Activated T-cell treated with anti-CD3 and anti-CD28 coated beads for 24 hours (primary cell): Measurements from ENCODE around the gene HDAC4.

ENCODE experiments used
- DNase-seq: peaks from one replicate; pipeline ENCODE4 v3.0.0-alpha.2; 2020; ENCODE audit warnings: low read depth

HDAC4 gene

DNA sequence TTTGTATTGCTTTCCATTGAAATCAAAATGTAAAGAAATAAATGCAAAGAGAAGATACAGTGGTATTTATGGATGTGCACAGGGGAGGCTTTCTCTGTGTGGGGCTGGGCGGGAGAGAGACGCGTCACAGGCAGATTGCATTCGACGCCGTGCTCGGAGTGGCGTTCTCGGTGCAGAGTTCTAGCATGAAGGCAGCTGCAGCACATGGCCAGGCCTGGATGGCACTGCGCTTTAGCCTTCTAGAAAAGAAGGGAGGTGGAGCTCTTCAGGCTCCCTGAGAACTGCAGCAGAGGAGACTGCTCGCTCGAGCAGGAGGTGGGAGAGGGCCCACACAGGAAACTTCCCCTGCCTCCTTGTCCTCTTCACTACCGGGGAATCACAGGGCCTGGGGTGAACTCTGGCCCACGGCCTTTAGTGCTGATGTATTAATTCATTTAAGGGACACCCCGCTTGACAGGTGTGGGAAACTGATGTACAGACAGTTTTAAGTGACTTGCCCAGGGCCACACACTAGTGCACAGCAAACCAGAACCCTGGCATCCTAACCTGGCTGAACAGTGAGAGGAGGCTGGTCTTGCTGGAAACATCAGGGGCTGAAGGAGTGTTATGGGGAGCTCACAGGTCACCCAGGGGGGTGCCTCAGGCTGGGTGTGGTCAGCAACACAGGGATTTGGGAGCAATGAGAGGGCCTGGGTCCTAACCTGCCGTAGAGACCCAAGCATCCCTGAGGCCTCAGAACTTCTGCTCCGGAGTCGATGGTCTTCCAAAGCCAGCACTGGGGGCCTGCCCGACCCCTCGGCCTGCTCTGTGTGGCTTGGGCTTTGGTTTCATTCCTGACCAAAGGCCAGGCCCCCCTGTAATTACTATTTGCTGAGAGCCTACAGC lies 199.9 kb downstream of the HDAC4 start:
- DNase-seq: no peak

DNA sequence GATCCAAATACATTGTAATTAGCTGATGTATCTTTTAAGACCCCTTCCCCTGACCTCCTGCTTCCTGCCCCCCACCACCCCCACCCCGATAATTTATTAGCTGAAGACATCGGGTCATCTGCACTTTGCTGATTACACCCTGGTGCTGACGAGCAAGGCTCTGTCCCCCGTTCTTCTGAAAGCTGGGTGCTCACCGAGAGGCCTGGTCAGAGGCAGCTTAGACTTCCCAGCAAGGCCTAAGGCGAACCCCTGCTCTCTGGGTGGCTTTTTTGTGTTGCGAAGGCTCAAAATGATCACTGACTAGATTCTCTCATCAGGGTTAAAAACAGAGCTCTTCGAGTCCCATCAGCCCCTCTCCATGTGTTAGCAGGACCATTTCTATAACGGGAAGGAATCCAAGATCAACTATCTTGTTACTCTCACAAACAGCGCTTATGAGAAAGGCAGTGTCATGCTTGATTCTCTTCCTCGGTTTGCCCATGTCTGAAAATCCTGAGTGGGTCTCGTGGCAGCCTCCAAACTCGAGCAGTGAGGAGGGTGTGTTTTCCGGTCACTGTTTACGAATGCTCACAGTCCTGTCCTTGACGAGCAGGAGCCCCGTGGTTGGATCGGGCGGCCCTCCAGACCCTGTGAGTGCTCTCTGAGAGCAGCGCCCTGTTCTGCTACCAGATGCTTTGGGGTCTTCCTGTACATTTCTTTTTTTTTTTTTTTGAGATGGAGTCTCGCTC lies 201.6 kb downstream of the HDAC4 start:
- DNase-seq: no peak

DNA sequence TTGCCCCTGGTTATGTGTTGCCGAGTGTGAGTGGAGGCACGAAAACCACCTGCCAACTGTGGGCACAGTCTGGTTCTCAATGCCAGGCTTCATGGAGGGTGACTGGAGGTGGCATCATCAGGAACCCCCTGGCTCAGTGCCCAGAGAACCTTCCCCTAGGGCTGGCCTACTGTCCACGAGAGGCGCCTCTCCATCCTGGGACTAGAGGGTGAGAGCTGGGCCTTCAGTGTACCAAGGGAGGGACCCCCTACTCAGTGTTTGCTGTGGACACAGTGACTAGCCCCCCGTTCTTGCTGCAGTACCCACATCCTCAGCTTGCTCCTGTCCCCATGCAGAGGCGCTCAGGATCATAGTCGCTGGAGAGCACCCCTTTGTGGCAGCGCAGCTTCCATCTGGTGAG lies 202.6 kb downstream of the HDAC4 start:
- no peak for DNase-seq

DNA sequence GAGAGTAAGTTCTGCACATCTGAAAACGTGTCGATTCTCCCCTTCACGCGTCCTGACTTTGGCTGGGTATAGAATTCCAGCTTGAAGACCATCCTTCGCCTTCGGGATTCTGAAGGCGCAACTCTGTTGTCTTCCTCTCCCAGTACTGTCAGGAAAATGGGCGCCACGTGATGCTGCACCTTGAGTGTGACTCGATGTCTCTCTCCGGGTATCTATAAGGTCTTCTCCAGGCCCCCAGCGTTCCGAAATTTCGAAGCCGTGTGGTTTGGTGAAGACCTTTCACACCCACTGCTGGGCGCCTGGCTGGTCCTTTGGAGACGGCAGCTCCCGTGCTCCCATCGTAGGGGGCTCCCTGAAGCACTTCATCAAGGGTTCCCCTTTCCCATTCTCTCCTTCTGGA lies 203.7 kb downstream of the HDAC4 start:
- no peak for DNase-seq

DNA sequence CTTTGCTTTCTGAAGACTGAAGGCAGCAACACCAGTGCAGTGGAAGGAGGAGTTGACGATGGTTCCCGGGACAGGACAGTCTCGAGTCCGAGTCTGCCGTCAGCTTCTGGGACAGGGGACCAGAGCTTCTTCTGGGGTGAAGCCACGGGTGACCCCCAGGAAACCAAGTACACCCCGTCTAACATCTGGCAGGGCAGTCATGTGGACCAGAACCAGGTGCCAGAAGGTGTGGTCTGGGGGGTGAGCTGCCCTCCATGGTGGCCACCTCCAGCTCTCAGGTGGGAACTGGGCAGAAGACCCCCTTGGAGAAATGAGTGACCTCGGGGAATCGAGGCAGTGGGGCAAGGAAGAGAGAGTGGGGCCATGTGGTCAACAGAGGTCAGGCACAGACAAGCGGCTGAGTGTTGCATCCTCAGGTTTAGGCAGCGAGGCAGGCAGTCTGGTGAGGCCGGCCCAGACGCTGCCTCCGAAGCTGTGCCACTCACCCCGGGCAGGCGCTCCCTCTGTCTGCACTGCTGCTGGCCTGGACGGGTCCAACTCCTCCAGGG lies 204.3 kb downstream of the HDAC4 start:
- no peak for DNase-seq

DNA sequence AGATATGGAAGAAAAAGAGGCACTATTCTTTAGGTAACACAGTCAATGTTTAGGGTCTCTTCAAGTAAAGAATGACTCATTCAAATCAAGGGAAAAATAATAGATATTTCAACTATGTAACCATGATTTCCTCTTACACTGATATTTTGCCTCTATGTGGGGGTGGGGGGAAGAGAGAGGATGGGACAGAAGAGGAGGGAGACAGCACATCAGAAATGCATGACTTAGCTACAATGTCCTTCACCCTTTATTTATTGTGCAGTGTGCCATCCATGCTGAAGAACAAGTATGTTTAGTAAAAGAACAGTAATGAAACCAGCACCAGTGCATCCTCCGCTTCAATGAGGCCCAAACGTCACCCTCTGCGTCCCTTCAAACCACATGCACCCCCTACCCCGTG lies 204.8 kb downstream of the HDAC4 start:
- no peak for DNase-seq

DNA sequence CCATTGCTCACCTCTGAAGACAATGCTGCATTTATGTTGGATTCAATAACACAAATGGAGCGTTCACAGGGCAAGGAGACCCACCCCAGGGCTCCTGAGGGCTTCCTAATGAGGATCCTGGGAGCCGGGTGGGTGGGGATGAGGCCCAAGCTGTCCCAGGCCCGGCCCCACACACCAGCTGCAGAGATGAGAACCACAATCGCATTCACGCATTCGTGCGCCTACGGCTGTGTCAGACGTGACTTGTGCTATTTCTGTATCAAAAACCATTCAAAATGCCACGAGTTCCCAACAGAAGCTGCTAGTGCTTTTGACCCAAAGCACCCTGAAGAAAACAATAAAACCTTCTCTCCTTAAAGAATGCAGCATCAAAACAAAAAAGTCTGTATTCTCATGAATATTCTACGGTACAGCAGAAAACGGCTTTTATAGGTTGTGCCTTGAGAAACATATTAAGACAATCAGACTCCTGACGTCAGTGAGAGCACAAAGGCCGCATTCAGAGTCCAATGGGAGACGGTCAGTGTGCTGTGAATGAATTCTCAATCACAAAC lies 205.4 kb downstream of the HDAC4 start:
- DNase-seq: no peak

DNA sequence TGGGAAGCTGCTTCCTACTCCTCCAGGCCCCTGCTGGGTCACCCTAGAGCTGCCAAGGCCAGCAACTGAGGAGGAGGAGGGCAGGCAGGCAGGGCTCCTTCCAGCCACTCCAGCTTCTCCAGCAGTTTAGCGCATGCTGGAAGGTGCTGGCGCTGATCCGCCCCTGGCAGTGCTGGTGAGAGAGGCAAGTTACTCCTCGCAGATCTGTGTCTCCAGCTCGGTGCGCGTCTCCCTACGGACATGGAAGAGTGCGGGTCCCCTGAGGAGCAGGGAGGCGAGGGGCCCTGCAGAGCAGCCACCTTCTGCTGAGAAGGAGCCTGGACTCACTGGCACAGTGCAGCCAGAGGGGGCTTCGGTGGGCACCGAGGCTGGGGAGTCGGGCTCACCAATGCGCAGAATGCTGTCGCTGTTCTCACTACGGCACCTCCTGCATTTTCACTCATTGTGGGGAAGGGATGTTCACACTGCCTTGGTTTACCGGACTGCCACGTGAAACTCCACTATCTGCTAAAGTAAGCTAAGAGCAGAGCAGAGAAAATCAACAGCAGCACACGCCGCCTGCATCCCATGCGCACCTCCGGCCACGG lies 206.0 kb downstream of the HDAC4 start:
- no peak for DNase-seq

DNA sequence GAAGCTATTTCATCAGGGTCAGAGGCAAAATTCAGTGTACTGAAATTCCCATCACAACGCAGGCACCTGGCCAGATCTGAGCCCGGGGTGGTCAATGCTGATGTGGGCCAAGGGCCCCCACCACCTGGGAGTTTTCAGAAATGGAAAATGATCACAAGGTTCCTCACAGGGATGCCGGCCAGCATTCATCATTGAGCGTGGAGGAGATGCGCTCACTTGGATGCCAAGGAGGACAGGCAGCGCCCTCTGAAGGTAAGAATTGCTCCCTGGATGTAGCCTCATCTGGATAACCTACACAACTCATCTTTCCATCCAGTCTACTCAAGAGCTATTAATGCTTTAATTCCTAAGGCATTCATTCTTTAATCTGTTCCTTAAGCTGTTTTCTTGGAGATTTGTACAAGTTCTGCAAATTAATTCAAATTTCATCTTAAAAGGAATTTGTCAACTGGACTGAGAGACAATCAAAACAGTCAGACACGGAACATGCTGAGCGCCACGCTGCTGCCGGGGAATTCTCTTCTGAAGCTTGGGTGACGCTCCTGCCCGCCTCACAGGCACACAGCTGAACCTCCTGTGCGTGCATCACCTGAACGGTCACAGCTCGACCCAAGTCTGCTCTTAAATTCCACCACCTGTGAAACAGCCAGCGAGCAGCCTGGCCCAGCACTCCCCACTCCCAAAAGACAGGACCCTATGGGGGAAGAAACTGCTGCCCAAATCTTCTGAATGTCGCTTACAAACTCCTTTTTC lies 206.7 kb downstream of the HDAC4 start:
- DNase-seq: no peak

DNA sequence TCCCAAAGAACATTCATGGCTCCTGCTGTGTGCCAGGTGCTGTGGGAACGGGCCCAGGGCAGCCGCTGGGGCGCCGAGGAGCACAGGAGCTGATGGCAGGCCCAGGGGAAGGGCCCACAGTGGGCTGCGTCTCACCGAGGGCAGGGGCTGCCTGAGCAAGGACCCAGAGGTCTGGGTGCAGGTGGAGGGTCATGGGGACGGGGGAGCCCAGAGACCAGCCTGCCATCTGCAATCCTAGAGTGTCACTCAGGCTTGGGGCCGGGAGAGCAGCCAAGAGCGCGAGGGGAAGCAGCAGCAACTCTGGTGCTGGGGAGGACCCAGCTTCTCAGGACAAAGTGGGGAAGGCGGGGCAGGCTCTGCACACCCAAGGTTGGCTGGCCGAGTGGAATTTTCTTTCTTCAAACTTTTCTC lies 207.4 kb downstream of the HDAC4 start:
- no peak for DNase-seq

DNA sequence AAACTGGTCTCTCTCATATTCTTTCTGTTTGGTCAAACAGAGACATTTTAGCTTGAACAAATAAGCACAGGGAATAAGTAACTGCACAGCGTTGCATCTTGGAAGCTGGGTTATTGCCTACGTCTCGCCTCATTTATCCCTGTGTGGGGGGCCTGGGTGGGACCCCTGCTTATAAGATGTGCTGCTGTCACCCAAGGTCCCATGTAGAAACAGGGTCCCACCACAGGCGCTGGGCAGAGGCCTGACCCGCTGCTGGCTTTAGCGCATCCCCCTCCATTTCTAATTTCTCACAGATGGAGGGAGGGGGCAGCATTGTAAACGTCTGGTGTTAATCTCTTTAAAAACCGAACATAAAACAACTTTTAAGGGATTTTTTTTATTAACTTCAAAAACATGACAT lies 207.8 kb downstream of the HDAC4 start:
- no peak for DNase-seq

DNA sequence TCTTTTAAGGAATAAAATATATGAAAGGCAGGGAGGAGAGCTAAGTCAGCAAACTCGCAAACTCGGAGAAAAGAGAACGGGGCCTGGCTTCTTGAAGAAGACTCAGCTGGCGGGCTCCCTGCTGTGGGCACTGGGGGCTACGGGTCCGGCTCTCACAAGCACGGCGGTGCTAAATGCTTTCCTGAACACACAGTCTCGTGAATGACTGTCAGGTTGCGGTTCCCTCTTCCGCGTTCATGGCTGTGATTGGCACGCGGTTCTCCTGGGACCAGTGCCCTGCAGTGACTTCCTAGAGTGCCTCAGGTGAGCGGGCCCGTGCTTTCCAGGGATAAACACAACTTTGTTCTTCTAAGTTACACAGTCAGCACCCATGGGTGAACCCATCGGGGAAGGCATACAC lies 208.4 kb downstream of the HDAC4 start:
- no peak for DNase-seq

DNA sequence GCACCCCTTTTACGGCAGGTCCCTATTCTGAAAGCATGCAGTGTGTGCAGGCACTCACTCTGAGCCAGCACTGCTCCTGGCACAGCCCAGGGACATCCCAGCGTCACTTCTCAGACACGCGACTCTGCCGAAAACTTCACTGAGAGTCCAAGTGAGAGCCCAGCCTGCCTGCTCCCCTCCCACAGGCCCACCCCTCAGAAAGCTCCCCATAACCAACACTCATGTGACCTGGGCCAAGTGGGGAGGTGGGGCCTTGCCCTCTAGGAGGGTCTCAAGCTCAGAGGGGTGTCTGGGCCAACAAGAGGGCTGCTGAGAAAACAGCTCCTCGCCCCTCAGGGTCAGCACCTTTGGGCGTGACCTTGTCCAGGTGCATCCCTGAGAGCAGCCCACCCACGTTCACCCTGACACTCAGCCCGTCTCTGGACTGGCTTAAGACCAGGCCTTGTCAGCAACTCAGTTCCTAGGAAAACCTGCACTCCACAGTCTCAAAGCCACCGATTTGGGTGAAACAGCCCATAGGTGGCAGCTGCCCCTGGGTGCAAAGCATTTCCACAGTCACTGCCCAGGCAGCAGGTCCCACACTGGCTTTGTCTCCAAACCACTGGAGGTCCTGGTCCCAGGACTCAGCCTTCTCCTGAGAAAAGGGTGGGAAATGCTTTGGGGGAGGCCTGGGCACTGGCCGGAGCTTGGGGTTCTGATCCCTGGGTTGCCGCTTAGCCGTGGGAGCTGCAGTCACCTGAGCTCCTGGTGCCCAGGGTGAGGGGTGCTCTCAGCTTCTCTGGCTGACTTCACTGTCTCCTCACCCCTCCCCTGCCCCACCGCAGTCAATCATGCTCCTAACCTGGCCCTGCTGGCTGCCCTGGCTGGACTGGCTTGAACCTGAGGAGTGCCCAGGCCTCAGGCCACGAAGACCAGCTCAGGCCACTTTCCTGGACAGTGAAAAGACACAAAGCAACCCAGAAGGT lies 209.6 kb downstream of the HDAC4 start:
- DNase-seq: no peak

DNA sequence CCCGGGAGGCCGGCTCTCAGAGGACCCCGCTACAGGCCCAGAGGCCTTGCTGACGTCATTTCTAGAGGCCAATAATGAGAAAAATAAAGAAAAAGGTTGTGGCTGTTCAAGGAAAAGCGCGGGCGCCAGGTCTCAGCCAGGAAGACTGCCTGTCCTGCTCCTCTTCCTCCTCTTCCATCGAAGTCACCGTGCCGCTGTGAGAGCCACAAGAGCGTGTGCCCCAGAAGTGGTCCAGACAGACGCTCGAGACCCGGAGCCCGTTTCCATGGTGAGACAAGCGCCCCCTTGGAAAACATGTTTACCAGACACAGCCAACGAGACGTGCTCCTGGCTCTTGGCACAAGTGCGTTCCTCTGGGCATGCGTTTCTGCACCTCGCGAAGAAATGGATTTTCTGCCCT lies 210.5 kb downstream of the HDAC4 start:
- DNase-seq: no peak

DNA sequence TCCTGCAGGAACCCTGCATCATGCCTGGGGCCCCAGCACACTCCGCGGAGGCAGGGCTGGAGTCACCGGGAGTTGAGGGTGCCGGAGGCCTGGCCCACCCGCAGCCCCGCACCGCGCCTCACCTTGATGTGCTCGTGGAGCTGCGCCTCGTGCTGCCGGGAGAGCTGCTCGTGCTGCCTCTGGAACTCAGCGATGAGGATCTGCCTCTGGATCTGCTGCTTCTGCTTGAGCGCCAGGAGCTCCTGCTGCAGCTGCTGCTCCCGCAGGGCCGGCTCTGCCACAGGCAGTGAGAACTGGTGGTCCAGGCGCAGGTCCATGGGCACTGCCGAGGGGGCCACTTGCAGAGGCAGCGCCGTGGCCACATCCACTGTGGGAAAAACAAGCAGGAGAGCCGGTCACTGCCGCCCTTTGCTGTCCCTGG lies 211.1 kb downstream of the HDAC4 start:
- DNase-seq: no peak

DNA sequence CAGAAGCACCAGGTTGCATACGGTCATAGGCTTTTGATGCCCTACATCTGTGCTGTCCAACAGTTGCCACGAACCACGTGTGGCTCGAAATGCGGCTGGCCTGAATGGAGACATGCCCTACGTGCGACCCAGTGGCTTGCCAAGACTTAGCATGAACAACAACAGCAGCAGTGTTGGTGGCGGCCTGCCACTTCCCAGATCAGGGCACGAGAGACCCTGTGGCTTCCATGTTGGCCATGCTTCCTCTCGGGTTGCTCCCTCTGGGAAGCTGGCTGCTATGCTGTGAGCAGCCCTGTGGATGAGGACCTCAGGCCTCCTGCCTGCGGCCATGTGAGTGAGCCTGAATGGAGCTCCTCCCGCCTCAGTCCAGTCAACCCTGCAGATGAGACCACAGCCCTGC lies 212.3 kb downstream of the HDAC4 start:
- DNase-seq: no peak

DNA sequence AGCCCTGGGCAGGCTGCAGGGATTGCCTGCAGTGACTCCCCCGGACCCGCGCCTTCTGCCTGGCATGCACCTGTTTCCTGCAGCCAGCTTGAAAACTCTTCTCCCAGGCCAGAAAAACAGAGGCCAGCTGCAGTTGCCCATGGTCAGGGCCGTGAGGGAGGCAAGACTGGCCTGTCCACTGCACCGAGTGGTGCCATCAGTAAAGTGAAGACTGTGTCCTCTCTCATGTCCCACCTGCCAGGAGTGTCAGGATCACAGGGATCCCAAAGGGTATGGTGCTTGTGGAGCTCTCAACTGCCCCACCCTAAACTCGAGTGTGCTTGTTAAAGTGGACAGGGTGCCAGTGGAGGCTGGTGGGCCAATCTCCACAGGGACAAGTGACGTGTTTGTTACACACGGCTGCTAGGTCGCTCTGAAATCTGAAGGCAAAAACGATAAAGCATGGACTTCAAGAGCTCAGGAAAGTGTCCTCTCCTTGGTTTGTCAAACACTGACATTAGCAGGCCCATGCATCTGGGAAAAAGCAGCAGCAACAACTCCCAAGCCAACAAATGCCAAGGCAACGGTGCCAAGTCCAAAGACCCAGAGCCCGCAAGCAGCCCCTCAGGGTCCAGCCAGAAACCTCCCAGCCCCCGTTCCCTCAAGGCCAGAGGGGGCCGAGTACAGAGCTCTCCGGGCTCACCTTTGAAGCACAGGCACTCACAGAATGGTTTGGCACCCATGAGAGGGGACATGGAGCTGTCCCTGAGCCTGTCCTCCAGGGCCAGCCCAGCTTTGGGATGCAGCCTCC lies 213.2 kb downstream of the HDAC4 start:
- no peak for DNase-seq

DNA sequence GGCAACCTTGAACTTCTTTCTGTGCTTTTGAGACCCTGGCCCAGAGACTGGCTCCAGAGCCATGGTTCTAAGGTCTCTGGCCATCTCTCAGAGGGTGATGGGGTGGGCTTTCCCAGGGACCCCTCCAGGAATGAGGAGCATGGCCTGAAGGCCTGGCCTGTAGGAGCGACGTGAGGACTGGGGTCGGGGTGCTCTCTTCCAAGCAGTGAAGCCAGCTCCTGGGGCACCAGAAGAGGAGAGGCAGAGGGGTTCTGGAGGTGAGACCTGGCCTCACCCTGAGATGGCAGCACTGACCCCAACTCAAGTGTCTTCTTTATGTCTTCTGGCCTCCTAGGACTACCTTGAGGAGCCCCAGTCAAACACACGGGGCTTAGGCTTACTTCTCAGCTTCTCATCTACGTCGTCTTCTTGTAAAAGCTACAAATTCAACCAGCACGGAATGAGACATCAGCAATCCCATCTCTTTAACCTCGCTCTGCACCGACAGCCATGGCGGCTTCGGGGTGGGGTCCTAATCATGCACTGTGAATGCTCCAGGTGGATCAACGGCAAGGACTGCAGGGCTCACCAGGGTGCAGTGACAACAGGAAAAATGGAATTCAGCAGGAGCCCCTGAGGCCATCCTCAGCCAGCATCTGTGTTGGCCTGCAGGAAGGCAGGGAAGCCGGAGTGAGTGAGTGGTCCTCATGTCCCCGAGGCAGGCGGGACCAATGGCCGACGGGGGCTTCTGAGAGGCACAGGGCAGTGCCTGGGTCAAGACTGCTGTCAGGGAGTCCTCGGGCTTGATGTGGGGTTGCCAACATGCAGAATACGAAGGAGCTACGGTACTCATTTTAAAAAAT lies 214.1 kb downstream of the HDAC4 start:
- DNase-seq: no peak
